Parathyroid adenoma (tissue), 2 donors: ENCODE data around the gene CLMP.
A peak's percentile ranks its signal among the peaks of the same experiment; 100 is the strongest.

ENCODE experiments used
- H2AFZ ChIP-seq: fragments of 300-600 bp; sonication (generic); one replicate; pipeline ENCODE4 v1.7.0; 2017; ENCODE audit warnings: antibody characterized with exemption, mild to moderate bottlenecking
- H3K27ac ChIP-seq: fragments of 300-600 bp; sonication (generic); one replicate; pipeline ENCODE4 v1.7.0; 2017
- H3K27me3 ChIP-seq: fragments of 300-600 bp; sonication (generic); one replicate; pipeline ENCODE4 v1.7.0; 2017; ENCODE audit warnings: low read length; ENCODE audit not compliant: control insufficient read depth, insufficient read depth
- H3K36me3 ChIP-seq: fragments of 300-600 bp; sonication (generic); one replicate; pipeline ENCODE4 v1.7.0; 2017; ENCODE audit warnings: low read length; ENCODE audit not compliant: control insufficient read depth, insufficient read depth
- H3K4me1 ChIP-seq: fragments of 300-600 bp; sonication (generic); one replicate; pipeline ENCODE4 v1.7.0; 2017; ENCODE audit warnings: control low read depth
- H3K4me2 ChIP-seq: fragments of 300-600 bp; sonication (generic); one replicate; pipeline ENCODE4 v1.7.0; 2017; ENCODE audit warnings: low read length
- H3K4me3 ChIP-seq: fragments of 300-600 bp; sonication (generic); one replicate; pipeline ENCODE4 v1.7.0; 2017; ENCODE audit warnings: low read depth, low read length
- H3K79me2 ChIP-seq: fragments of 300-600 bp; sonication (generic); one replicate; pipeline ENCODE4 v1.7.0; 2017; ENCODE audit warnings: control low read depth
- H3K9ac ChIP-seq: fragments of 300-600 bp; sonication (generic); one replicate; pipeline ENCODE4 v1.7.0; 2017; ENCODE audit warnings: mild to moderate bottlenecking
- H3K9me3 ChIP-seq: fragments of 300-600 bp; sonication (generic); one replicate; pipeline ENCODE4 v1.7.0; 2017; ENCODE audit warnings: low read length; ENCODE audit not compliant: control insufficient read depth
- CTCF ChIP-seq: fragments of 300-600 bp; sonication (generic); IDR thresholded peaks from one replicate; pipeline ENCODE4 v1.7.0; 2017; ENCODE audit warnings: antibody characterized with exemption, mild to moderate bottlenecking
- donor health status: primary hyperparathyroidism.

CLMP gene, protein sequence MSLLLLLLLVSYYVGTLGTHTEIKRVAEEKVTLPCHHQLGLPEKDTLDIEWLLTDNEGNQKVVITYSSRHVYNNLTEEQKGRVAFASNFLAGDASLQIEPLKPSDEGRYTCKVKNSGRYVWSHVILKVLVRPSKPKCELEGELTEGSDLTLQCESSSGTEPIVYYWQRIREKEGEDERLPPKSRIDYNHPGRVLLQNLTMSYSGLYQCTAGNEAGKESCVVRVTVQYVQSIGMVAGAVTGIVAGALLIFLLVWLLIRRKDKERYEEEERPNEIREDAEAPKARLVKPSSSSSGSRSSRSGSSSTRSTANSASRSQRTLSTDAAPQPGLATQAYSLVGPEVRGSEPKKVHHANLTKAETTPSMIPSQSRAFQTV

GRCh38 chr11:123195188-123196059 is at the start of gene CLMP:
CLMP (minus strand) TSS chr11:123195248; CDS start chr11:123194940, 308 bp downstream.
- TF ChIP-seq CTCF: no peak
- no peaks in the 10 kb centered on the region for H3K4me1 ChIP-seq
- peak within 1 kb of the TSS; percentile 49 for H3K4me2 ChIP-seq
- no peaks in the 10 kb centered on the region for H3K9me3 ChIP-seq
- H3K4me3 ChIP-seq: no peak within 1 kb of the TSS
- H3K27ac ChIP-seq: no peak within 1 kb of the TSS
- H3K9ac ChIP-seq: no peak within 1 kb of the TSS
- H3K36me3 ChIP-seq: no peaks in the 10 kb centered on the region
- no peaks in the 10 kb centered on the region for H3K79me2 ChIP-seq
- peak within 1 kb of the TSS; percentile 38 for H2AFZ ChIP-seq
- H3K27me3 ChIP-seq: peaks cover 3% of the 10 kb centered on the region

DNA sequence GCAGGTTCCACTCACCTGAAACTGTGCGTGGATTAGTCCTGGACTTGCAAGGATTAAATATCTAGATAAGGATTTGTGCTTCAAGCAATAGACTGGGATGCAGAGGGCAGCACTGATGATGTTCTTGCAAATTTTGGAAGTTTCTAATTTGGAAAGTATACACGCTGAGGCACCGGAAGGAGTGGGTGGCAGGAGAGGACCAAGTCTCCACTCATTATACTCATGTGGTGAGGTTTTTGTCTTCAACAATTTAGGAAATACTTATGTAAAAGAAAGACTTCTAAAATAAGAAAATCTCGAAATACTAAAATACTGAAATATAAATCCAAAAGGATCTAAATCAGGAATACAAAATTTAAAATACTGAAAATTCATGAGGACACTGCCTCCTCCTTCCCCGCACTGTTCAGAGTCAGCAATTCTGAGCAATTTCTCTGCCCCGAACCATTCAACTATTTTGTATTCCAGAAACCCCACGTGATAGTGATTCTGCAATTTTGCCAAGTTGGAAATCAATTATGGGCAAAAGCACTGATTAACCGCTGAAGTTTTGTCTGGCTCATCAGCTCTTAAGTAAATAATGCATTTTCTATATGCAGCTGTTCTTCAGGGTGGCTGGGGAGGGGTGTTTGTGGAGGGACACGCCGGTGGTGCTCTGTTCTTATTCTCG is 47.0 kb upstream of the CLMP start:
- Histone ChIP-seq H3K27me3 (no peaks in the 10 kb centered on the region), H3K4me1 (no peaks in the 10 kb centered on the region), H3K4me2 (no peak overlapping the region), H3K79me2 (no peaks in the 10 kb centered on the region), H2AFZ (no peak overlapping the region), H3K36me3 (no peaks in the 10 kb centered on the region), H3K27ac (no peak overlapping the region), H3K9me3 (no peaks in the 10 kb centered on the region), H3K9ac (no peak overlapping the region), H3K4me3 (no peak overlapping the region)
- no peak for TF ChIP-seq CTCF

DNA sequence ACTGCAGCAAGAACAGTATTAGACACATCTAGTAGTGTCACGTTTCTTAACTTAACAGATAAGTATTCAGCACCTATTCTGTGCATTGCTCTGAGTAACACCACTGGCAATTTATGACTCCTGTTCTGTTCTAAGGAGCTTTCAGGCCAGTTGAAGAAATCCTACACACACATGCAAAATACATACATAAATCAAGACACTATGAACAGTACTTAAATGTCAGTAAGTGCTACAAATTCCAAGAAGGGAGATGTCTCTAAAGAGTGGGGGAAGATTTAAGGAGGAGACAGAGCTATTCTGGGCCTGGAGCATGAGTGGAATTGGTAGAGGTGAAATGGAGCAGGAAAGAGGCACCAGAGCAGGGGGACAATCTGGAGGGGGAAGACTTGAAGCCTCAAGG is 46.2 kb upstream of the CLMP start:
- H3K27ac ChIP-seq: no peak overlapping the region
- H2AFZ ChIP-seq: no peak overlapping the region
- no peaks in the 10 kb centered on the region for H3K27me3 ChIP-seq
- H3K9ac ChIP-seq: no peak overlapping the region
- H3K4me3 ChIP-seq: no peak overlapping the region
- no peaks in the 10 kb centered on the region for H3K4me1 ChIP-seq
- no peaks in the 10 kb centered on the region for H3K79me2 ChIP-seq
- no peaks in the 10 kb centered on the region for H3K36me3 ChIP-seq
- TF ChIP-seq CTCF: no peak
- H3K9me3 ChIP-seq: no peaks in the 10 kb centered on the region
- no peak overlapping the region for H3K4me2 ChIP-seq

DNA sequence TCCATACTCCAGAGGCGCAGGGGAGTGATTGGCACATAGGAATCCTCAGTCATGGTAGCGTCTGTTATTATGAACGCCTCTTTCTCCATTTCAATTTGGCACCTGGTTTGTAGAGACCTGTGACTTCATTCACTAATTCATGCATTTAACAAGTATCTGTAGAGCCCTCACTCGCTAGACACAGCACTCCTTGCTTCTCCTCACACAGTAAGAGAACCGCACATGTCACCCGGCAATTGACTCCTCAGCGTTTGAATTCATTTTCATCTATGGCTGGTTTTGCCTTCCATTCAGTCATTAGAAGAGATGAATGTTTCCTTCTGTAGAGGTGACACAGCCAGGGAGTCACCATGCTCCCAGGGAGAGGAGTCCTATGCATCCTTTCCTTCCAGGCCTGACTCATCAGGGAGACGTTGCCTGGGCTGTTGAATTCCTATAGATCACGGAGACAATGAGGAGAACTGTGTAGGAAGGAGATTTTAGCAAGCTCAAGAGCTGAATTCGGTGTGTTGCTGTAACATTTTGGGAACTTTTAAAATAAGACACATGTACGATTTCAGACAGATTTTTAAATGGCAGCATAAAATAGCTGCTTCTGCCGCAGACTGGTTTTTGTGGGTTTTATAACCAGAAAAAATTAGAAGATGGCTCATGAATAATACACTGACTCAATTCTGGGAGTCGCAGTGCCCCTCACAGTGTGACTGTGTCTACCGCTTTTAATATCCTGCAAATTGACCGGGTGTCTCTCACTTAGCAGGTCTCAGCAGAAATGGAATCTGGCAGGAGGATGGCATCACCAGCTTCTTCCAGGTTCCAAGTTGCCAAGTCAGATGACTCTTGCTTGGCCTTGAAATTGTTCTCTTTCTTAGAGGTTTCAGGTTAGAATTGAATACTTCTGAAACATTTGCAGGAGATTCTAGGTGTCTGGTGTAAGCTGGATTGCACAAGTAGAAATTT is 44.4 kb upstream of the CLMP start:
- Histone ChIP-seq H3K27me3 (no peaks in the 10 kb centered on the region), H3K9me3 (no peaks in the 10 kb centered on the region), H3K4me2 (no peak overlapping the region), H3K27ac (no peak overlapping the region), H3K79me2 (no peaks in the 10 kb centered on the region), H3K4me1 (no peaks in the 10 kb centered on the region), H3K9ac (no peak overlapping the region), H3K36me3 (no peaks in the 10 kb centered on the region), H3K4me3 (no peak overlapping the region), H2AFZ (no peak overlapping the region)
- no peak for TF ChIP-seq CTCF
